B cell (primary cell): ENCODE data around the gene CLASP2. TPM values are rescaled to one million over a fixed set of nuclear protein-coding genes. Genes with fewer than 3 reads are reported as not detected.

Experiments used
- ATAC-seq: fragments of 200-7000 bp; cut with Tn5 transposase; one replicate; pipeline ENCODE4 v1.10.0; 2021; ENCODE audit warnings: low read depth, mild to moderate bottlenecking, moderate number of reproducible peaks, moderate library complexity
- CTCF ChIA-PET: fragments of 350-600 bp; sonication (Branson Sonifier 250); formaldehyde crosslinking; loops from one replicate; lab custom pipeline; 2021; ENCODE audit warnings: antibody characterized with exemption, inconsistent platforms; lab: Charles Lee
- POLR2A ChIA-PET: fragments of 350-600 bp; sonication (Branson Sonifier 250); formaldehyde crosslinking; loops from one replicate; lab custom pipeline; 2021; ENCODE audit warnings: antibody characterized with exemption; lab: Charles Lee
- DNase-seq: peaks from one replicate; pipeline ENCODE4 v3.0.0; 2013
- H2AFZ ChIP-seq: 2 replicates; pipeline ENCODE4 v1.6.1; 2012; ENCODE audit warnings: mild to moderate bottlenecking, low read depth, low read length; ENCODE audit not compliant: insufficient read depth, poor library complexity, severe bottlenecking
- H3K27ac ChIP-seq, 2 donors: 1 replicate in 1 of 2; 2 replicates in 1 of 2; pipeline ENCODE4 v1.5.1; 2012 to 2013; ENCODE audit warnings: low read length in 2 of 2, mild to moderate bottlenecking in 2 of 2, moderate library complexity in 1 of 2
- H3K27me3 ChIP-seq, 4 experiments: fragments of 200-600 bp in 1 of 4; sonication (generic) in 1 of 4; replicated peaks in 1 of 4; 1 replicate in 2 of 4; 2 replicates in 2 of 4; pipeline versions ENCODE4 v1.6.1 to v1.7.0; 2013 to 2016; ENCODE audit warnings: low read length in 3 of 4, mild to moderate bottlenecking in 2 of 4, mixed read lengths in 1 of 4, moderate library complexity in 1 of 4; ENCODE audit not compliant: insufficient read depth in 4 of 4, control insufficient read depth in 3 of 4; ENCODE audit errors: control extremely low read depth in 1 of 4
- H3K36me3 ChIP-seq, 2 experiments: replicated peaks in 1 of 2; 1 replicate in 1 of 2; 2 replicates in 1 of 2; pipeline versions ENCODE4 v1.6.1 to v1.7.1; 2013; ENCODE audit warnings: low read length in 1 of 2; ENCODE audit not compliant: insufficient read depth in 2 of 2, control insufficient read depth in 1 of 2; ENCODE audit errors: control extremely low read depth in 1 of 2, extremely low read depth in 1 of 2
- H3K4me1 ChIP-seq, 2 donors: fragments of 200-600 bp in 1 of 2; sonication (generic) in 1 of 2; 1 replicate in 1 of 2; 2 replicates in 1 of 2; pipeline versions ENCODE4 v1.5.1 to v1.6.1; 2013 to 2017; ENCODE audit warnings: low read length in 2 of 2; ENCODE audit not compliant: control insufficient read depth in 2 of 2, insufficient read depth in 2 of 2
- H3K4me2 ChIP-seq: replicated peaks from 2 replicates; pipeline ENCODE3; 2012; ENCODE audit warnings: mild to moderate bottlenecking, low read depth, low read length; ENCODE audit not compliant: poor library complexity, severe bottlenecking
- H3K4me3 ChIP-seq, 5 experiments: fragments of 200-600 bp in 1 of 5; sonication (generic) in 1 of 5; 1 replicate in 3 of 5; 2 replicates in 2 of 5; pipeline versions ENCODE4 v1.5.1 to v1.7.0; 2011 to 2016; ENCODE audit warnings: low read length in 4 of 5, mild to moderate bottlenecking in 4 of 5, low read depth in 2 of 5, control low read depth in 1 of 5, moderate library complexity in 1 of 5; ENCODE audit not compliant: insufficient read depth in 1 of 5; ENCODE audit errors: control extremely low read depth in 1 of 5, extremely low read depth in 1 of 5
- H3K79me2 ChIP-seq: fragments of 200-600 bp; sonication (generic); one replicate; pipeline ENCODE4 v1.6.0; 2016; ENCODE audit warnings: low read length; ENCODE audit not compliant: control insufficient read depth, insufficient read depth
- H3K9ac ChIP-seq: fragments of 200-600 bp; sonication (generic); 2 replicates; pipeline ENCODE4 v1.6.1; 2017; ENCODE audit warnings: mild to moderate bottlenecking, low read length, moderate library complexity
- H3K9me3 ChIP-seq, 3 donors: one replicate each; pipeline versions ENCODE4 v1.6.1 to v1.7.1; 2013; ENCODE audit warnings: low read length in 2 of 3; ENCODE audit not compliant: control insufficient read depth in 2 of 3, insufficient read depth in 1 of 3; ENCODE audit errors: control extremely low read depth in 1 of 3
- H4K20me1 ChIP-seq: 2 replicates; pipeline ENCODE4 v1.6.0; 2012; ENCODE audit warnings: mild to moderate bottlenecking, low read length; ENCODE audit not compliant: insufficient read depth, control insufficient read depth, poor library complexity, severe bottlenecking
- H3K27ac Mint-ChIP-seq: one replicate; pipeline ENCODE4 v1.8.0; 2021; ENCODE audit warnings: mixed read lengths
- H3K27me3 Mint-ChIP-seq: one replicate; pipeline ENCODE4 v1.8.0; 2021; ENCODE audit warnings: mixed read lengths
- H3K4me1 Mint-ChIP-seq: one replicate; pipeline ENCODE4 v1.8.0; 2021; ENCODE audit warnings: mixed read lengths
- H3K4me3 Mint-ChIP-seq: one replicate; pipeline ENCODE4 v1.8.0; 2021; ENCODE audit warnings: mixed read lengths
- H3K9me3 Mint-ChIP-seq: one replicate; pipeline ENCODE4 v1.8.0; 2022; ENCODE audit warnings: mixed read lengths; ENCODE audit not compliant: insufficient read depth
- CTCF ChIP-seq: fragments of 200-600 bp; IDR thresholded peaks from one replicate; pipeline ENCODE4 v1.8.0; 2022; ENCODE audit warnings: antibody characterized with exemption, mild to moderate bottlenecking
- EZH2 ChIP-seq: IDR thresholded peaks from 2 replicates; pipeline ENCODE4 v1.6.1; 2012; ENCODE audit warnings: borderline replicate concordance, low read depth, mild to moderate bottlenecking, moderate library complexity, low read length; ENCODE audit not compliant: insufficient read depth, poor library complexity, severe bottlenecking
- WGBS: methylation state at CpG from one replicate; pipeline ENCODE4 v1.1.5; 2013; ENCODE audit warnings: missing lambda C conversion rate; ENCODE audit not compliant: insufficient coverage; 5-methylcytosine and 5-hydroxymethylcytosine counted together
- intact Hi-C: fragments of 100-400 bp; cut with micrococcal nuclease; formaldehyde crosslinking; loops from one replicate; pipeline ENCODE4 v1.10.0; 2022
- polyA plus RNA-seq: library from polyadenylated mRNA; depleted of rRNA; stranded (reverse); fragments of >200 nt; gene quantifications from 2 replicates; pipeline ENCODE4 v1.2.3, GENCODE V29; 2012
- total RNA-seq, 2 donors: library from RNA; stranded (reverse); fragments of 120-200 nt in 1 of 2; gene quantifications; 1 replicate in 1 of 2; 2 replicates in 1 of 2; pipeline versions ENCODE4 v1.2.3 to v1.2.4, GENCODE V29; 2013 to 2022

CLASP2 gene
- total and polyA plus RNA-seq, 2 donors (not counting 1 experiment from before 2014, with no cell fraction given), result 10.7 to 109 TPM

DNA sequence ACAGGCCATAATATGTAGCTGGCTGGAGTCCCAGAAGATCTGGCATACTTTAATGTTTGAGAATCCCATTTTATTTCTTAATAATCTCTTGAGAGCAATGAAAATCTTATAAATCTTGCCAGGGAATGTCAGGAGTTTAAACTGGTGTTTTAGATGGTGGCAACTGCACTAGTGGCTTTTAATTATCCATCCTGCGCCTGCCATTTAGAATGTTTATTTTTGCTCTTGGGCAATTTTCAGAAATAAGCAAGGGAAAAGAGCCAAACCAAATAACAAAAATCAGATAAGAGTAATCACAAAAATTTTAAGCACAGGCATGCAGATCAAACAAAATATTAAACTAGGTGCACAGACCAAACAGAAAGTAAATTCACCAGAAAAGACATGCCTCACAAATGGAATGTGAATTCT lies 235.9 kb downstream of the CLASP2 start:
- intact Hi-C loops, result no loop called here
- POLR2A ChIA-PET, result no interaction called here
- TF ChIP-seq CTCF (no peak), EZH2 (no peak)
- no peaks in the 10 kb centered on the region for H4K20me1 ChIP-seq
- no CpG with 5 or more reads among the region's 1 CpG for WGBS
- H3K9me3 ChIP-seq, result peaks cover 0 to 5% (median 1%) of the 10 kb centered on the region in 3 donors
- H3K36me3 ChIP-seq, result no peaks in the 10 kb centered on the region
- H3K27me3 ChIP-seq, result no peaks in the 10 kb centered on the region
- no peak overlapping the region for H3K27ac Mint-ChIP-seq
- H3K4me3 Mint-ChIP-seq, result no peak overlapping the region
- ATAC-seq (no peak), DNase-seq (no peak)
- no peak overlapping the region for H2AFZ ChIP-seq
- no peaks in the 10 kb centered on the region for H3K79me2 ChIP-seq
- H3K27ac ChIP-seq, result no peak overlapping the region
- no peak overlapping the region for H3K4me3 ChIP-seq
- no peak overlapping the region for H3K9ac ChIP-seq
- CTCF ChIA-PET, result no interaction called here
- no peaks in the 10 kb centered on the region for H3K27me3 Mint-ChIP-seq
- no peaks in the 10 kb centered on the region for H3K4me1 Mint-ChIP-seq
- H3K9me3 Mint-ChIP-seq, result no peaks in the 10 kb centered on the region
- H3K4me1 ChIP-seq, result no peaks in the 10 kb centered on the region
- H3K4me2 ChIP-seq, result no peak overlapping the region

- no peak overlapping the region for H3K27ac ChIP-seq
- H3K4me1 ChIP-seq, result no peaks in the 10 kb centered on the region
- ChIA-PET POLR2A (no interaction called here), CTCF (no interaction called here)
- peaks cover 0 to 5% (median 0%) of the 10 kb centered on the region in 3 donors for H3K9me3 ChIP-seq
- intact Hi-C loops, result no loop called here
- no peak overlapping the region for H3K4me2 ChIP-seq
- no peaks in the 10 kb centered on the region for H3K36me3 ChIP-seq
- H3K4me3 Mint-ChIP-seq, result no peak overlapping the region
- ATAC-seq (no peak), DNase-seq (no peak)
- H4K20me1 ChIP-seq, result no peaks in the 10 kb centered on the region
- WGBS, result 100% methylated on average over 1 of the region's 2 CpGs
- no peaks in the 10 kb centered on the region for H3K9me3 Mint-ChIP-seq
- TF ChIP-seq EZH2, result no peak
- TF ChIP-seq CTCF, result no peak
- H3K27me3 ChIP-seq, result no peaks in the 10 kb centered on the region
- no peak overlapping the region for H2AFZ ChIP-seq
- H3K4me3 ChIP-seq, result no peak overlapping the region
- no peak overlapping the region for H3K27ac Mint-ChIP-seq
- H3K4me1 Mint-ChIP-seq, result no peaks in the 10 kb centered on the region
- H3K79me2 ChIP-seq, result no peaks in the 10 kb centered on the region
- H3K9ac ChIP-seq, result no peak overlapping the region
- H3K27me3 Mint-ChIP-seq, result no peaks in the 10 kb centered on the region
These were observed 243.2 kb downstream of the CLASP2 start for GRCh38 chr3:33474896-33475295.
